Mucosa of descending colon (tissue), 3 donors: ENCODE results near the gene CCR5. TPM values are rescaled to one million over a fixed set of nuclear protein-coding genes. Genes with fewer than 3 reads are reported as not detected.
"Not testable (repeated sequence)": the region's sequence is repeated elsewhere in the genome, so short reads cannot be mapped to it uniquely, and the experiment has no call there.

Experiments used
- ATAC-seq: fragments of 200-7000 bp; cut with Tn5 transposase; one replicate; pipeline ENCODE4 v1.9.1; 2020; ENCODE audit warnings: mild to moderate bottlenecking, moderate library complexity
- DNase-seq, 3 donors: peaks; one replicate each; pipeline ENCODE4 v3.0.0-alpha.2; 2020
- H3K36me3 ChIP-seq: fragments of 200-600 bp; one replicate; pipeline ENCODE4 v1.8.0; 2021; ENCODE audit warnings: low read depth, mild to moderate bottlenecking
- H3K4me1 ChIP-seq: fragments of 200-600 bp; one replicate; pipeline ENCODE4 v1.8.0; 2021; ENCODE audit warnings: low read depth, mild to moderate bottlenecking
- H3K4me3 ChIP-seq: fragments of 200-600 bp; one replicate; pipeline ENCODE4 v1.8.0; 2021; ENCODE audit warnings: mild to moderate bottlenecking
- H3K9me3 ChIP-seq: fragments of 200-600 bp; one replicate; pipeline ENCODE4 v1.8.0; 2021; ENCODE audit warnings: mild to moderate bottlenecking
- CTCF ChIP-seq: fragments of 200-600 bp; IDR thresholded peaks from one replicate; pipeline ENCODE4 v1.8.0; 2022; ENCODE audit warnings: antibody characterized with exemption, mild to moderate bottlenecking
- intact Hi-C, 2 donors: fragments of 100-400 bp; cut with DNase I in 1 of 2; cut with micrococcal nuclease in 1 of 2; formaldehyde crosslinking; loops; one replicate each; pipeline versions ENCODE4 v1.11.0 to v1.11.1; 2022; cut with DNase I, micrococcal nuclease
- long read RNA-seq, 2 donors: library from polyadenylated mRNA; unstranded; transcript quantifications; one replicate each; pipeline ENCODE4 v2.0.0, GENCODE V29; 2019 to 2021
- total RNA-seq, 3 donors: library from RNA; stranded (reverse); fragmentation: NEBNext Ultra II Directional in 2 of 3; extraction: Animal tissue kit (Norgen Biotek cat#: 25700) in 2 of 3; gene quantifications; one replicate each; pipeline versions ENCODE4 v1.2.1 to v1.2.4, GENCODE V29; 2021 to 2023
- donor health status: DM: no; HTN: no; CAD: no; lungs with moderate emphysema.
- donor health status: DM: no; HTN: no; CAD: no.
- donor health status: DM: no; HTN: yes; CAD: no.

CCR5 gene
- 1 to 10 TPM; 1.9 to 3.4 (median 2.4) TPM for total RNA-seq
- long read RNA-seq, donor 1, partial matches to known transcripts: 0 of 1 reads
- long read RNA-seq, donor 1, other reads (novel, unspliced or antisense): 0 of 1 reads
- long read RNA-seq, donor 2, partial matches to known transcripts: 0 of 1 reads
- long read RNA-seq, donor 2, other reads (novel, unspliced or antisense): 0 of 1 reads

GRCh38 chr3:46370839-46371518, at the start of gene CCR5:
TSS of gene CCR5 (plus strand) at chr3:46370946. CDS start at chr3:46372903, 1,957 bp downstream.
- ATAC-seq (peak; percentile 50), DNase-seq (no peak)
- no peak for TF ChIP-seq CTCF
- intact Hi-C loops: loop anchor here in 1 of 2 donors (10.0 kb wide), 1 partner anchor 436 kb away; no protein-coding TSS in a partner anchor
- no peak within 1 kb of the TSS for H3K4me3 ChIP-seq
- no peaks in the 10 kb centered on the region for H3K4me1 ChIP-seq
- H3K36me3 ChIP-seq: no peaks in the 10 kb centered on the region
- H3K9me3 ChIP-seq: no peaks in the 10 kb centered on the region

DNA sequence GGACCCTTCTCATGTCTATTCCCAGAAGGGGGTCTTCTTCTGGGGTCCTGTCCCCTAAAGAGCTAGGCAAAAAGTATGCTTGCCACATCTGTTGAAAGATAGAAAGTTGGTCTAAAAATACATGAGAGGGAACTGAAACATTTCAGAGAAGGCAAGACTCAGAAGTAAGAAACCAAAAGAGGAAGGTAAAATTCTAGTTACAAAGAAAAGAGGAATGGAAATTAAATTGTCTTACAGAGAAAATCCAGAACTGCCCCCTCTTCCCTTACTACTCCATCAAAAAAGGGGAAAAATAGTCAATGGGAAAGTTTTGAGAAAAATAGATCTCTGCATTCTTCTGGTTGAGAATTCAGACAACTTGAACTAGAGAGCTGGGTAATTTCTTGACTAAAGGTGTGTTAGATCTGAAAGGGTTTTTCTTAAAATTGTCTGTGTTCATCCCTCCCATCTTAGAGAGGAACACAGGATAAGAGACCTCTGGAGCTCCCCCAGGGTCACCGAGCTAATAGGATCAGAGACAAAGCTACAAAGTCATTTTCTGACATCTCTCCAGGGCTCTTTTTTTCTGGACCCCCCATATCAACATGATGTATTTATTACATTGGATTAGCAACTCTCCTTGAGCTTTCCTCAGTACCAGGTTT, 49.2 kb upstream of the CCR5 start:
- intact Hi-C loops: no loop called here
- Histone ChIP-seq H3K9me3 (peaks cover under 1% of the 10 kb centered on the region), H3K4me1 (no peaks in the 10 kb centered on the region), H3K36me3 (no peaks in the 10 kb centered on the region), H3K4me3 (no peak overlapping the region)
- peak; percentile 11 for ATAC-seq
- no peak for DNase-seq
- TF ChIP-seq CTCF: no peak

GRCh38 chr3:46324036-46324435, 46.7 kb upstream of the CCR5 start:
- no peak for ATAC-seq
- no peak for TF ChIP-seq CTCF

DNA sequence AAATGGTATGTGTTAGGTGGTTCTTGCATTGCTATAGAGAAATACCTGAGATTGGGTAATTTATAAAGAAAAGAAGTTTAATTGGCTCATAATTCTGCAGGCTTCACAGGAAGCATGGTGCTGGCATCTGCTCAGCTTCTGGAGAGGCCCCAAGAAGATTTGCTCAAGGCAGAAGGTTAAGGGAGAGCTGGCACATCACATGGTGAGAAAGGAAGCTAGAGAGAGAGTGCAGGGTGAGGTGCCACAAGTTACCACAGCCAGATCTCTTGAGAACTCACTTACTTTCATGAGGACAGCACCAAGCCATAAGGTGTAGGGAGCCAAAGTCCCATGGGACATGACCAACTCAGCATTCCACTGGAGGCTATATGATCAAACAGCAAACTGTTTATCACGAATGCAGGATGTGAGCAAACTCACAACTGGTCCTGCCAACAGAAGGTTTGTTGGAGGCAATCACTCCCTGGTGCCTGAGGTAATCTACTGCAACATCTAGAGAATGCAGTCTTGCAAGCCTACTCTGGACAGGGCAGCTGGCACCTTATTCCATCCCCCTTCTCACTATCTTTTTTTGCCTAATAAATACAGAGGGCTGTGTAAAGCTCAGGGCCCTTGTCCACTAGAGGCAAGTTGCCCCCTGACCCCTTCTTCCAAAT, 45.0 kb upstream of the CCR5 start:
- H3K9me3 ChIP-seq: peaks cover 7% of the 10 kb centered on the region
- ATAC-seq (no peak), DNase-seq (no peak)
- H3K4me3 ChIP-seq: no peak overlapping the region
- intact Hi-C loops: no loop called here
- TF ChIP-seq CTCF: no peak
- no peaks in the 10 kb centered on the region for H3K36me3 ChIP-seq
- no peaks in the 10 kb centered on the region for H3K4me1 ChIP-seq

More at GRCh38 chr3:46324036-46324435, 46.7 kb upstream of the CCR5 start:
- peaks cover 7% of the 10 kb centered on the region for H3K9me3 ChIP-seq
- no peak overlapping the region for H3K4me3 ChIP-seq
- DNase-seq: no peak
- no peaks in the 10 kb centered on the region for H3K36me3 ChIP-seq
- no peaks in the 10 kb centered on the region for H3K4me1 ChIP-seq
- intact Hi-C loops: no loop called here

DNA sequence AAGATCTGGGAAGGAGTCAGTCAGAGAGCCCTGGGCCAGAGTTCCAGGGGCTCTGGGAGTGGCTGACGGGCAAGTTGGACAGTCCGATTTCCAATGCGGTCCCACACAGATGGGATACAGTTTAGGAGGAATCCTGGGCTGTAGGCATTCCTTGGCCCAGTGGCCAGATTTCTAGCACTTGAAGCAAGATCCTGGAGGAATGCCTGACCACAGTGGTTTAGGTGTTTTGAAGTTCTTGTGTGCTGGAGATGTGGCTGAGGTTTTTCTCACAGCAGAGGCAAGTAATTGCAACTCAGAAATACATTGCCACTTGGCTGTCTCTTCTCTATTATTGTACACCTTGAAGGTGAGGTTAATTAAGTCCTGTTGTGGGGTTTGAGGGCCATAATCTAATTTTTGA, 40.1 kb upstream of the CCR5 start:
- not testable (repeated sequence) for ATAC-seq

More for the DNA sequence above, 40.1 kb upstream of the CCR5 start:
- H3K36me3 ChIP-seq, DNase-seq, H3K9me3 ChIP-seq, H3K4me1 ChIP-seq, H3K4me3 ChIP-seq, intact Hi-C loops: not testable (repeated sequence)
